ENCODE results near the gene LENEP.

DNA sequence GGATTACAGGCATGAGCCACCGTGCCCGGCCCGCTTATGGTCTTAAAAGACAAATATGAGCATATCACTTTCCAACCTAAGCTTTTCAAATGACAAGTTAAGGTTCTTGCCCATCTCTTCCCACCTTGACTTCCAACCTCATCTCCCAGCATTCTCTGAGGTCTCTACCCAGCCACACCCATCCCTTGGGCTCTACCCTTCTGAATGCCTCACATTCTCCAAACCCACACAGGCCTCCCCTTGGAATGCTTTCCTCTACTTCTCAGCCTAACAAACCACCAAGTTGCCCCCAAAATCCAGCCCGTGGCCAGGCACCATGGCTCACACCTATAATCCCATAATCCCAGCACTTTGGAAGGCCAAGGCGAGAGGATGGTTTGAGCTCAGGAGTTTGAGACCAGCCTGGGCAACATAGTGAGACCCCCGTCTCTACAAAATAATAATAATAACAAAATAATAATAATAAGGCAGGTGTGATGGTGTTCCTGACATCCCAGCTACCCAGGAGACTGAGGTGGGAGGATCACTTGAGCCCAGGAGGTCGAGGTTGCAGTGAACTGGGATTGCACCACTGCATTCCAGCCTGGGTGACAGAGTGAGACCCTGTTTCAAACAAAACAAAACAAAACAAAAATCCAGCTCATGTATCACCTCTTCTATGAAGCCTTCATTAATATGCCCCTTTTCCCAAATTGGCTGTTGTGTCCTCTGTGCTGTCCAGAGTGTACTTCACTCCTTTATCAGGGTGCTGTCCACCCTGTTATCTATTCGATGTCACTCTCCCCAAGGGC lies 28.9 kb downstream of the LENEP start:
- TF ChIP-seq, protein P1, sequence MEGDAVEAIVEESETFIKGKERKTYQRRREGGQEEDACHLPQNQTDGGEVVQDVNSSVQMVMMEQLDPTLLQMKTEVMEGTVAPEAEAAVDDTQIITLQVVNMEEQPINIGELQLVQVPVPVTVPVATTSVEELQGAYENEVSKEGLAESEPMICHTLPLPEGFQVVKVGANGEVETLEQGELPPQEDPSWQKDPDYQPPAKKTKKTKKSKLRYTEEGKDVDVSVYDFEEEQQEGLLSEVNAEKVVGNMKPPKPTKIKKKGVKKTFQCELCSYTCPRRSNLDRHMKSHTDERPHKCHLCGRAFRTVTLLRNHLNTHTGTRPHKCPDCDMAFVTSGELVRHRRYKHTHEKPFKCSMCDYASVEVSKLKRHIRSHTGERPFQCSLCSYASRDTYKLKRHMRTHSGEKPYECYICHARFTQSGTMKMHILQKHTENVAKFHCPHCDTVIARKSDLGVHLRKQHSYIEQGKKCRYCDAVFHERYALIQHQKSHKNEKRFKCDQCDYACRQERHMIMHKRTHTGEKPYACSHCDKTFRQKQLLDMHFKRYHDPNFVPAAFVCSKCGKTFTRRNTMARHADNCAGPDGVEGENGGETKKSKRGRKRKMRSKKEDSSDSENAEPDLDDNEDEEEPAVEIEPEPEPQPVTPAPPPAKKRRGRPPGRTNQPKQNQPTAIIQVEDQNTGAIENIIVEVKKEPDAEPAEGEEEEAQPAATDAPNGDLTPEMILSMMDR (conservative IDR thresholded peaks at IDR 0.05), result no peak
- no peak for TF ChIP-seq ZFX (IDR thresholded peaks at IDR 0.05)

Data from C4-2B (cell line).